Measurements from ENCODE around the gene MUTYH. TPM values are rescaled to one million over a fixed set of nuclear protein-coding genes. Genes with fewer than 3 reads are reported as not detected.
"Not testable (repeated sequence)": the region's sequence is repeated elsewhere in the genome, so short reads cannot be mapped to it uniquely, and the experiment has no call there.

Gene MUTYH
- total RNA-seq, 2 experiments from 2014 or later = 57.9 to 67.4 TPM

DNA sequence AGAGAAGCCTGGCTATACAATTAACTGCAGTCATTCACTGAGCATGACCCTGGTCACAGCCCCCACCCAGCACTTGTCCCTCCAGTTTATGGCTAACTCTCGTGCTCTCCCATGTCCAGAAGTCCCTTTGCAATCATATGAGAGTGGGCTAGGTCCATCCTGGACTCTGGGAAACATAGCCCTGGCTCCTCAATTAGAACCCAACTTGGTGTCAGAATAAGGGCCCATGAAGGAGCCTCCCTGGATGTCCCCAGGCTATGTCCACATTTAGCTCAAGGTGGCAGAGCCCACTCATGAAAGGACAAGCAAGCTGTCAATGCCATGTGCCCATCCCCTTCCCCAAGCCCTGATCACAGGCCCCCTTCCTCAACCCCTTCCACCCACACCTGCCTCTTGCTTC, 40.9 kb downstream of the MUTYH start:
- Histone ChIP-seq H3K36me3 (ENCODE audit: insufficient read depth, low read length) (no peaks in the 10 kb centered on the region), H3K4me1 (ENCODE audit: insufficient read depth, low read length) (peaks cover 12% of the 10 kb centered on the region), H3K4me3 (ENCODE audit: low read length) (no peak overlapping the region), H3K27me3 (ENCODE audit: control insufficient read depth in 1 of 2, insufficient read depth in 2 of 2, low read length in 2 of 2) (no peaks in the 10 kb centered on the region), H3K27ac (ENCODE audit: low read depth in 1 of 2, low read length in 2 of 2) (no peak overlapping the region), H3K9me3 (ENCODE audit: control insufficient read depth in 1 of 2, insufficient read depth in 1 of 2, low read length in 2 of 2) (no peaks in the 10 kb centered on the region)
- DNase-seq = no peak
- ATAC-seq (ENCODE audit: poor library complexity) = no peak
- intact Hi-C loops (cut with DNase I, micrococcal nuclease) = loop anchor here in 1 of 2 experiments (2.0 kb wide), 1 partner anchor 506 kb away; no protein-coding TSS in a partner anchor
- Mint-ChIP-seq H3K27me3 (no peaks in the 10 kb centered on the region), H3K27ac (no peak overlapping the region), H3K36me3 (ENCODE audit: low read depth) (no peaks in the 10 kb centered on the region), H3K4me3 (no peak overlapping the region), H3K9me3 (no peaks in the 10 kb centered on the region), H3K4me1 (ENCODE audit: low read depth) (peaks cover 18% of the 10 kb centered on the region)
- POLR2A ChIA-PET = interaction anchor here (1.2 to 6.2 kb wide), 2 partner anchors 287 to 500 kb away, joined by 3 to 141 read pairs; partner anchors contain the start of genes HECTD3 and UROD
- CTCF ChIA-PET = interaction anchor here (5.2 kb wide), 1 partner anchor 286 kb away, joined by 66 read pairs; the partner anchor contains the start of genes HECTD3 and UROD
- TF ChIP-seq, protein P1, sequence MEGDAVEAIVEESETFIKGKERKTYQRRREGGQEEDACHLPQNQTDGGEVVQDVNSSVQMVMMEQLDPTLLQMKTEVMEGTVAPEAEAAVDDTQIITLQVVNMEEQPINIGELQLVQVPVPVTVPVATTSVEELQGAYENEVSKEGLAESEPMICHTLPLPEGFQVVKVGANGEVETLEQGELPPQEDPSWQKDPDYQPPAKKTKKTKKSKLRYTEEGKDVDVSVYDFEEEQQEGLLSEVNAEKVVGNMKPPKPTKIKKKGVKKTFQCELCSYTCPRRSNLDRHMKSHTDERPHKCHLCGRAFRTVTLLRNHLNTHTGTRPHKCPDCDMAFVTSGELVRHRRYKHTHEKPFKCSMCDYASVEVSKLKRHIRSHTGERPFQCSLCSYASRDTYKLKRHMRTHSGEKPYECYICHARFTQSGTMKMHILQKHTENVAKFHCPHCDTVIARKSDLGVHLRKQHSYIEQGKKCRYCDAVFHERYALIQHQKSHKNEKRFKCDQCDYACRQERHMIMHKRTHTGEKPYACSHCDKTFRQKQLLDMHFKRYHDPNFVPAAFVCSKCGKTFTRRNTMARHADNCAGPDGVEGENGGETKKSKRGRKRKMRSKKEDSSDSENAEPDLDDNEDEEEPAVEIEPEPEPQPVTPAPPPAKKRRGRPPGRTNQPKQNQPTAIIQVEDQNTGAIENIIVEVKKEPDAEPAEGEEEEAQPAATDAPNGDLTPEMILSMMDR (IDR thresholded peaks at IDR 0.05) = no peak

DNA sequence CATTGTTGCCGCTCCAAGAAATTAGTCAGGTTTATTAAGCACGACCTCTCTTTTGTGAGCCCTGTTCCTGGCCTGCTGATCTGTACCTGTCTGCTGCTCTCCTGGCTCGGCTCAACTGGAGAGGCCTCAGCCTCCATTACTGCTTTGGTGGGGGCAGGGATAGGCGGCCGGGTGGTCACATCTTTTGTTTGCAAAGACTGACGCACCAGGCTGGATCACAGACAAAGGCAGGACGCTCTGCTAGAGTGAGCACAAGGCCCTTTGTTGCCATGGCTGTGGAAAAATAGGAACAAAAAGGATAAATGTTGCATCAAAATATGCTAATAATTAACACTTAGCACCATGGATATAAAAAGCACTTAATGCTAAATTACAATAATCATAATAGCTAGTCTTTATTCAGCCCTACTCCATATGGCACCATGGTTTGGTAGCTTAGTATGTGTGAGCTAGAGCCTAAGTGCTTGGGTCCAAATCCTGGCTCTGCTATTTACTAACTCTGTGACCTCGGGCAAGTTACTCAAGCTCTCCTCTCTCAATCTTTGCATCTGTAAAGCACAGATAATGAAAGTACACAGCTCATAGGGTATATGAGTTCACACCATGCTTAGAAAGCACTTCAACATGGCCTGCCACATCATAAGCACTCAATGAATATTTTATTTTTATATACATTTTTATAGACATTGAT, 42.4 kb downstream of the MUTYH start:
- Histone ChIP-seq H3K36me3 (ENCODE audit: insufficient read depth, low read length) (no peaks in the 10 kb centered on the region), H3K27ac (ENCODE audit: low read depth in 1 of 2, low read length in 2 of 2) (no peak overlapping the region), H3K9me3 (ENCODE audit: control insufficient read depth in 1 of 2, insufficient read depth in 1 of 2, low read length in 2 of 2) (no peaks in the 10 kb centered on the region), H3K4me1 (ENCODE audit: insufficient read depth, low read length) (peaks cover 2% of the 10 kb centered on the region), H3K27me3 (ENCODE audit: control insufficient read depth in 1 of 2, insufficient read depth in 2 of 2, low read length in 2 of 2) (no peaks in the 10 kb centered on the region), H3K4me3 (ENCODE audit: low read length) (no peak overlapping the region)
- ChIA-PET POLR2A (interaction anchor here (1.4 kb wide), 1 partner anchor 286 kb away, joined by 5 read pairs; the partner anchor contains the start of gene UROD), CTCF (no interaction called here)
- intact Hi-C loops (cut with DNase I, micrococcal nuclease) = loop anchor here in 1 of 2 experiments (2.0 kb wide), 1 partner anchor 505 kb away; no protein-coding TSS in a partner anchor
- no peaks in the 10 kb centered on the region for H3K9me3 Mint-ChIP-seq
- no peak for DNase-seq
- no peaks in the 10 kb centered on the region for H3K36me3 Mint-ChIP-seq (ENCODE audit: low read depth)
- H3K27ac Mint-ChIP-seq = no peak overlapping the region
- H3K27me3 Mint-ChIP-seq = no peaks in the 10 kb centered on the region
- H3K4me3 Mint-ChIP-seq = no peak overlapping the region
- TF ChIP-seq, protein P1 (IDR thresholded peaks at IDR 0.05) = no peak
- no peak for ATAC-seq (ENCODE audit: poor library complexity)
- H3K4me1 Mint-ChIP-seq (ENCODE audit: low read depth) = peaks cover 8% of the 10 kb centered on the region

DNA sequence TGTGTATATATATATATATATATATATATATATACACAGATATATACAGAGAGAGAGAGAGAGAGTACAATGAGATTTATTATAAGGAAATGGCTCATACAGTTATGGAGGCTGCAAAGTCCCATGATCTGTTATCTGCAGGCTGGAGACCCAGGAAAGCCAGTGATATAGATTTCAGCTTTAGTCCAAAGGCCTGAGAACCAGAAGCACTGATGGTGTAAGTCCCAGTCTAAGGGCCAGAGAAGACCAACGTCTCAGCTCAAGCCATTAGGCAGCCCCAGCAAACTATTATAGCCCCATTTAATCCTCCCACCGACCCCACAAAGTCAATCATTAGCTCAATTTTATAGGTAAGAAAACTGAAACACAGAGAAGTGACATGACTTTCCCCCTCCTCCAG, 48.5 kb downstream of the MUTYH start:
- Mint-ChIP-seq H3K27me3 (no peaks in the 10 kb centered on the region), H3K36me3 (ENCODE audit: low read depth) (no peaks in the 10 kb centered on the region), H3K27ac (no peak overlapping the region), H3K4me1 (ENCODE audit: low read depth) (no peaks in the 10 kb centered on the region), H3K9me3 (no peaks in the 10 kb centered on the region), H3K4me3 (no peak overlapping the region)
- ChIA-PET POLR2A (interaction anchor here (1.2 kb wide), 1 partner anchor 26 kb away, joined by 3 read pairs; no protein-coding TSS in a partner anchor), CTCF (interaction anchor here (1.6 kb wide), 1 partner anchor 12 kb away, joined by 4 read pairs; no protein-coding TSS in a partner anchor)
- Histone ChIP-seq H3K27ac (ENCODE audit: low read depth in 1 of 2, low read length in 2 of 2) (no peak overlapping the region), H3K4me3 (ENCODE audit: low read length) (no peak overlapping the region), H3K36me3 (ENCODE audit: insufficient read depth, low read length) (no peaks in the 10 kb centered on the region), H3K27me3 (ENCODE audit: control insufficient read depth in 1 of 2, insufficient read depth in 2 of 2, low read length in 2 of 2) (no peaks in the 10 kb centered on the region), H3K9me3 (ENCODE audit: control insufficient read depth in 1 of 2, insufficient read depth in 1 of 2, low read length in 2 of 2) (no peaks in the 10 kb centered on the region), H3K4me1 (ENCODE audit: insufficient read depth, low read length) (no peaks in the 10 kb centered on the region)
- TF ChIP-seq, protein P1 (IDR thresholded peaks at IDR 0.05) = no peak
- intact Hi-C loops (cut with DNase I, micrococcal nuclease) = no loop called here
- no peak for ATAC-seq (ENCODE audit: poor library complexity)
- DNase-seq = no peak

DNA sequence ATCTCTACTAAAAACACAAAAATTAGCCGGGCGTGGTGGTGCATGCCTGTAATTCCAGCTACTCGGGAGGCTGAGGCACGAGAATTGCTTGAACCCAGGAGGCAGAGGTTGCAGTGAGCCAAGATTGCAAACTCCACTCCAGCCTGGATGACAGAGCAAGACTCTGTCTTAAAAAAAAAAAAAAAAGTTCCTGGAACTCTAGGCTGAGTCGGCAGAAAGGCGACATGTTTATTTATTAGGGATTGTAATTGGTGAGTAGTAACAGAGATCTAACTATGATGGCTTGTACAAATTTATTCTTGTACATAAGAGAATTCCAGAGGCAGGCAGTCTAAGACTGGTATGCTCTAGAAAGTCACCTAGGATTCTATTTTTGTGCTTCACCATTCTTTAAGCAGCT, 49.2 kb downstream of the MUTYH start:
- H3K27me3 ChIP-seq (ENCODE audit: control insufficient read depth in 1 of 2, insufficient read depth in 2 of 2, low read length in 2 of 2); H3K4me1 Mint-ChIP-seq (ENCODE audit: low read depth); H3K27me3 Mint-ChIP-seq; H3K27ac Mint-ChIP-seq; H3K27ac ChIP-seq (ENCODE audit: low read depth in 1 of 2, low read length in 2 of 2); H3K9me3 Mint-ChIP-seq; H3K4me3 ChIP-seq (ENCODE audit: low read length); intact Hi-C loops (cut with DNase I, micrococcal nuclease); H3K9me3 ChIP-seq (ENCODE audit: control insufficient read depth in 1 of 2, insufficient read depth in 1 of 2, low read length in 2 of 2); H3K4me3 Mint-ChIP-seq; POLR2A ChIA-PET; DNase-seq; H3K4me1 ChIP-seq (ENCODE audit: insufficient read depth, low read length); H3K36me3 Mint-ChIP-seq (ENCODE audit: low read depth); H3K36me3 ChIP-seq (ENCODE audit: insufficient read depth, low read length); ATAC-seq (ENCODE audit: poor library complexity): not testable (repeated sequence)
- CTCF ChIA-PET = interaction anchor here (1.6 kb wide), 1 partner anchor 13 kb away, joined by 4 read pairs; no protein-coding TSS in a partner anchor

DNA sequence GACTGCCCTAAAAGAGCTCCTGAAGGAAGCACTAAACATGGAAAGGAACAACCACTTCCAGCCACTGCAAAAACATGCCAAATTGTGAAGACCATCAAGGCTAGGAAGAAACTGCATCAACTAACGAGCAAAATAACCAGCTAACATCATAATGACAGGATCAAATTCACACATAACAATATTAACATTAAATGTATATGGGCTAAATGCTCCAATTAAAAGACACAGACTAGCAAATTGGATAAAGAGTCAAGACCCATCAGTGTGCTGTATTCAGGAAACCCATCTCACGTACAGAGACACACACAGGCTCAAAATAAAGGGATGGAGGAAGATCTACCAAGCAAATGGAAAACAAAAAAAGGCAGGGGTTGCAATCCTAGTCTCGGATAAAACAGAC, 53.7 kb downstream of the MUTYH start:
- H3K4me3 ChIP-seq (ENCODE audit: low read length); POLR2A ChIA-PET; H3K27ac Mint-ChIP-seq; H3K27me3 ChIP-seq (ENCODE audit: control insufficient read depth in 1 of 2, insufficient read depth in 2 of 2, low read length in 2 of 2); H3K4me1 Mint-ChIP-seq (ENCODE audit: low read depth); H3K9me3 ChIP-seq (ENCODE audit: control insufficient read depth in 1 of 2, insufficient read depth in 1 of 2, low read length in 2 of 2); DNase-seq; H3K27ac ChIP-seq (ENCODE audit: low read depth in 1 of 2, low read length in 2 of 2); H3K9me3 Mint-ChIP-seq; H3K36me3 ChIP-seq (ENCODE audit: insufficient read depth, low read length); H3K4me3 Mint-ChIP-seq; H3K27me3 Mint-ChIP-seq; H3K4me1 ChIP-seq (ENCODE audit: insufficient read depth, low read length); H3K36me3 Mint-ChIP-seq (ENCODE audit: low read depth); intact Hi-C loops (cut with DNase I, micrococcal nuclease); CTCF ChIA-PET; ATAC-seq (ENCODE audit: poor library complexity): not testable (repeated sequence)
